ENCODE measurements around the gene CKS2.
"Not testable (repeated sequence)": the region's sequence is repeated elsewhere in the genome, so short reads cannot be mapped to it uniquely, and the experiment has no call there.

CKS2 gene

DNA sequence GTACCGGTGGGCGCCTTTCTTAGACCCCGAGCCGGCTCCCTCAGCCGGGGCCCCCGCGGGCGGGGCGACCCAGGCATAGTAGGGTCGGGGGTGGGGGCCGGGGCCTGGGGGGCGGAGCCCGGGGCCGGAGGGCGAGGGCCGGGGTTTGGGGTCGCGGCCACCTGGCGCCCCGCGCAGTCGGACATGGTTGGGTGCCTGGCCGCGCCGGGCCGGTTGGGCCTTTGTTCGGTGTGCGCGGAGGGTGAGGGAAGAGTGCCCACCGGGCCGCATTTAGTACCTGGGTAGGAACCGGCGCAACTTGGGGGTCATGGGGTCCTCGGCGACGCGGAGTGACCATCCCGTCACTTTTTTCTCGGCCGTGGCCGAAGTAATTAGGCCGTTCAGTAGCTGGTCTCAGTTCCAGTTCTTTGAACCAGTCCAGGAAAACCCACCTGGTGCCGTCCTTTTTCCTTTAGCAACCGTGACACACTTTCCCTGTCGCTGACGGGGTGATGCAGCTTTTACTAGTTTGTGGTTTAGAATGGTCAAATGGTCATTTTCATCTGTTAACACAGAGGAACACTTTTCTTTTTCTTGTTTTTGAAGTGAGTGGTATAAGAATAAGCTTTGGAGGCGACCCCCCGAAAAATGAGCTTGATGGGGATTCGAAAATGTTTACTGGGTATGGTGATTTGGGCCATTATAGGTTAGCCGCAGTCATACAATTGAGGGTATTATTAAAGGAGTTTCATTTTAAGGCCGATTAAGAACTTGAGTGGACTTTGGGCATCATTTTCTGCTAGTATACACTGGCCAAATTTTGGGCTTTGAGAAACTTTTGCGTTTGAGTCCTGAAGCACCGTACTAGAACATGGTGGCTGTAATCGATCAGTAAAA, 589 bp downstream of the CKS2 start:
- DNase-seq (ENCODE audit: low read depth), result no peak

GRCh38 chr9:89312222-89312571, 1.2 kb downstream of the CKS2 start:
- no peak for DNase-seq (ENCODE audit: low read depth)

GRCh38 chr9:89313842-89314241, 2.8 kb downstream of the CKS2 start:
- no peak for DNase-seq (ENCODE audit: low read depth)

DNA sequence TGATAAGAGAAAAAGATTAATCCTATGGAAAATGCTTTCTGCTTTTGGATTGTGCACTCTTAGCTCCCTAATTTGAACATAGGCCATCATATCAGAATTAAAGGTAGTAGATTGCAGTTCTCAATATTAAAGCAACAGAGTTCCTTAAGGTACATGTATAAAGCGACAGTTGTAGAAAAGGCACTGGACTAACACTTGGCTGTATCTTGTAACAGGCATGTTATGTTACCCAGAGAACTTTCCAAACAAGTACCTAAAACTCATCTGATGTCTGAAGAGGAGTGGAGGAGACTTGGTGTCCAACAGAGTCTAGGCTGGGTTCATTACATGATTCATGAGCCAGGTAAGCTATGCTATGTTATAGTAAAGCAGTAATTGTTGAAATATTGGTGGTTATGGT, 4.0 kb downstream of the CKS2 start:
- no peak for DNase-seq (ENCODE audit: low read depth)

DNA sequence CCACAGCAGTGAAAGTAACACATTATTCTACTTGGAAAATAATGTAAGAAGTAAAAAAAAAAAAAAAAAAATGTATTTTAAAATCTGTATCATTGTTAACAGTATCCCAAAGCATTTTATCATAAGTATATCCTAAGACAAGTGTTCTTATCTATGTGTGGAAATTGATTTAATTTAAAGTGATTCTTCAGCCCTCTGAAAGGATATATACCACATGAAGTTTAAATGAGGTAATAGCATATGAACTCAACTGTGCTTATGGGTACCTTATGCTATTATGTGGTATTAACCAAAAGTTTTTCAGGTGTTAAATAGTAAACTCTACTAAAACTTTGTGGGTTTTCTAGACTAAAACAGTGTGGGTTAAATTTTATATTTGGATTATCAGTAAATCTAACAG, 4.5 kb downstream of the CKS2 start:
- no peak for DNase-seq (ENCODE audit: low read depth)

DNA sequence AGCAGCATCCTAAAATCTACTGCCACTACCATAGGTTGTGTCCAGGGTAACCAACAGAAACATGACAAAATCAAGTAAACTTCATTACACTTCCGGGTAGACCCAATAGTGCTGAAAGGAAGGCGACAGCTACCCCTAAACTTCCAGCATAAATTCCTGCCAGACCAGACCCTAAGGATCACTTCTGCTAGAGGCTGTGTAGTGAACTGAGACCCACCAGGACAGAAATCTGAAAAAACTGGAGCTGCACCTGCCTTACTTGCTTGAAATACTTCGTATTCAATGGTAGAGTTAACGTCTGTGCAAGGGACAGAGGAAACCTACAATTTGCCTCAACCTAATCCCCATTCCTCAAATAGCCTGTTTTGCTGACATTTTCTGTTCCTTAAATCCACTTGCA, 6.3 kb downstream of the CKS2 start:
- no peak for DNase-seq (ENCODE audit: low read depth)

DNA sequence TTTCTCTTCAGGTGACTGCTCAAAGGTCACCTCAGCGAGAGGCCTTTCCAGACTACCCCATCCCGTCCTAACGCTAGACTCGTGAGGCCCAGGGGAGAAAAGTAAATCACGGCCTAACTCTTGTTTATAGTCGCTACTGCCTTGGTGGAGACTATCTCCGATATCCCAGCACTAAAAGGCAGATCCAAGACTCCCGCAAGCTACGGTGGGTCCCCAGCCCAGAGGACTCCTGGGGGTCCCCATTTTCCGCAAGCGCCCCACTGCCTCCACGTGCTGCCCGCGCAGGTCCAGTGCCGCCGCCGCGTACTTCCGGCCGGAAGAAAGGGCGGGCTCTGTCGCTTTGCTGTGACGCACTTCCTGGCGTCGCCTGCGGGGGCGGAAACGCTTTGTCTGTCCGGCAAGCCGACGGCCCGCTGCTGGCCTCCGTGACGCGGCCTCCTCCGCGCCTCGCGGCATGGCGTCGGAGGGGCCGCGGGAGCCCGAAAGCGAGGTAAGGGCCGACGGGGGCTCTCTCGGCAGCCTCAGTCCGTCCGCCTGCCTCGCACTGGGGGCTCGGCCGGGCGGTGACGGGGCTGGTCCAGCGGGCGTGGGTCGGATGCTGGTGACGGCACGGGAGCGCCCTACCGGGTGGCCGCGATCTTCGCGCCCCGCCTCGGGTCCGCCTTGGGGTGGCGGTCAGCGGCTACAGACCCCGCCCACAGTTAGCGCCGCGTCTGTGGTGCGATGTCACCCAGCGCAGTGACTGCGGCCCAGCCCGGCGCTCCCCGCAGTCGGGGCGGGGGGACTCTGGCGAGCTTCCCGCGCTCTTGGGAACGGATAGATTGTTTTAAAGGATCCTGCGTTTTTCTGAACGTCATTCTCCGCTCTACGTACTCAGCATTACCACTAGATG, 7.4 kb downstream of the CKS2 start, which contains the start of gene SECISBP2:
Gene SECISBP2, plus strand, starts transcription at position 378 of the 892 bp plus-strand sequence. Its CDS starts 77 bp downstream, at position 455.
- peak; percentile 96 for DNase-seq (ENCODE audit: low read depth)

- no peak for DNase-seq (ENCODE audit: low read depth)
These were observed 8.3 kb downstream of the CKS2 start for GRCh38 chr9:89319015-89319905.

GRCh38 chr9:89323390-89323789, 12.4 kb downstream of the CKS2 start:
- DNase-seq (ENCODE audit: low read depth), result no peak

DNA sequence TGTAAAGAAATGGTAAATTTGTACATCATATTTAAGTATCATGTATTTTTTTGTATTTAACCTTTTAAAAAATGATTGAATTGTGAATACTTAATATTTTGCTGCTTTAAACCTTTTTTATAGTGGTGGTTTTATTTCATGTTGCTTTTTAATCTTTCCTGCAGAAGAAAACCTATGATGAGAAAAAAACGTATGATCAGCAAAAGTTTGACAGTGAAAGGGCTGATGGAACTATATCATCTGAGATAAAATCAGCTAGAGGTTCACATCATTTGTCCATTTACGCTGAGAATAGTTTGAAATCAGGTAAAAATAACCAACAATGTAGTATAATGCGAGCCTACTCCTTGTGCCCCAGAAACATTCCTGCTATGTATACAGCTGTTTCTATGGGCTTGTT, 14.7 kb downstream of the CKS2 start:
- no peak for DNase-seq (ENCODE audit: low read depth)

DNA sequence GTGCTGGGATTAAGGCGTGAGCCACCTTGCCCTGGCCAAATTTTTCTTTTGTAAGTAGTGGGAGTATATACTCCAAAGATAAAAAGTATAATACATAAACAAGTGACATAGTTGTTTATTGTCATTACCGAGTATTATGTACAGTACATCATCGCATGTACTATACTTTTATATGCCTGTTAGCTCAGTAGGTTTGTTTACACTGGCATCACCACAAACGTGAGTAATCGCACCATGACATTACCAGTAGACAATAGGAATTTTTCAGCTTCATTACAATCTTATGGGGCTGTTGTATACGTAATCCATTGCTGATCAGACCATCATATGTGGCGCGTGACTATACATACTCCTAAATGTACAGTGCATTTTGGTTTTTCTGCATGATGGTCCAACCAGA, 17.1 kb downstream of the CKS2 start:
- no peak for DNase-seq (ENCODE audit: low read depth)

DNA sequence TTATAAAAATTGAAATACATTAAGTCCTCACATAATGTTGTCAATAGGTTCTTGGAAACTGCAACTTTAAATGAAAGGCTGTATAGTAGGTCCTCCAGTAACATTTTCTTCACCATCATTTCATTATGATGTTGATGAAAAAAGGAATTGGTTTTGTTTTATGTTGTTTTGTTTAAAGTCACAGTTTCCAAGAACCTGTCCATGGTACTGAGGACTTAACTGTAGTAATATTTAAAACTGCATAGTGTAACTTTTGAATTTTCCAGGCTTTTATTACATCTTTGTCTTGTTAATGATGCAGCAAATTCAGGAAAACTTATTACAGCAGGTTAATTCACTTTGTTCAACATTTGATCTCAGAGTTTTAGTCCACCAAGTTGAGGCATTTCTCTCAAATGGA, 18.9 kb downstream of the CKS2 start:
- no peak for DNase-seq (ENCODE audit: low read depth)

- DNase-seq (ENCODE audit: low read depth), result no peak
These were observed 19.5 kb downstream of the CKS2 start for GRCh38 chr9:89330513-89330912.

DNA sequence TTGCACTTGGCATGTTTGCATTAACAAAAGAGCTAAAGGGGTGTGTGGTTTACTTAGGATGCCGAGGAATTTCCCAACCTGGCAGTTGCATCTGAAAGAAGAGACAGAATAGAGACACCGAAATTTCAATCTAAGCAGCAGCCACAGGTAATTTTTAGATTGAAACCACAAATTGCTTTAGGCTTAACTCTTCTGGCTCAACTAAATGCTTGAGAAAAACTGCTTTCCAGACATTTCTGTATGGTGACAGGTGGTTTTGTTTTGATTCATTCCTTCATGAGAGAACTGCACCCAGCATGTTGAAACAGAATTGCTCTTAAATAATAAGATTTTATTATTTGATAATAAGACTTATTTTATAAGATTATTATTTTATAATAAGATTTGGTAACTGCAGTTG, 28.8 kb downstream of the CKS2 start:
- no peak for DNase-seq (ENCODE audit: low read depth)

DNA sequence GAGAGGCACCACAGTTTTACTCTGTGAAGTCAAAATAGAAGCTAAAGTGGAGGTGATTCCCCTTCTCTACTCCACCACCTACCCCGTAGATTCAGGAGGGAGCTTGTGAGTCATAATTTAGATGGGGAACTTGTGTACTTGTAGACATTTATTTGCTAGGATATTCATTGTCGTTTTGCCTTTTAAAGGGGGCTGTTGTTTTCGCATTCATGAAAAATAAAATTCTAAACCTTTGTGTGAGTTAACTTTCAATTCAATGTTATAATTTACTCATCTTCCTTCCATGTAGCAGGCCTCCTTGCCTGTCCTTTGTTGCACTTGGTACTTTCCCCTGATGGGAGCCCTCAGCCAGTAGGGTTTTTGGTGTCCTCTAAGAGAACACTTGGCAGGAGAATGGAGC, 29.3 kb downstream of the CKS2 start:
- DNase-seq (ENCODE audit: low read depth), result no peak

GRCh38 chr9:89342213-89342612, 31.2 kb downstream of the CKS2 start:
- no peak for DNase-seq (ENCODE audit: low read depth)

DNA sequence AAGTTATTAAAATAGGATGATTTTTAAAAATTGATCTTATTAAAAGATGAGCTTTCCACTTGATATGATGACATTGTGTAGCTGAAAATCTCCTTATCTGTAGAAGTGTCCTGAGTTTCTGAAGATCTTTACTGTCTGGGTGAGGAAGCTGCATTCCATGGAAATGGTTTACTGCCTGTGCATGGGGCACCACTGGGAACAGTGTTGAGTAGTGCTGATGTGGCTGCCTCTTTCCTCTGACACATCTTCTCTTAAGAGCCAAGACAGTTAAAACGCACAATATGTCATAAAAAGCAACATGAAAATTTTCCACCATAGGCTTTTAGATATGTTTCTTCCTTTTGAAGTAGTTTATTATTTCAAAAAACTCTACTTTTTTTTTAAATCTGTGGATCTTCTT, 32.0 kb downstream of the CKS2 start:
- no peak for DNase-seq (ENCODE audit: low read depth)

DNA sequence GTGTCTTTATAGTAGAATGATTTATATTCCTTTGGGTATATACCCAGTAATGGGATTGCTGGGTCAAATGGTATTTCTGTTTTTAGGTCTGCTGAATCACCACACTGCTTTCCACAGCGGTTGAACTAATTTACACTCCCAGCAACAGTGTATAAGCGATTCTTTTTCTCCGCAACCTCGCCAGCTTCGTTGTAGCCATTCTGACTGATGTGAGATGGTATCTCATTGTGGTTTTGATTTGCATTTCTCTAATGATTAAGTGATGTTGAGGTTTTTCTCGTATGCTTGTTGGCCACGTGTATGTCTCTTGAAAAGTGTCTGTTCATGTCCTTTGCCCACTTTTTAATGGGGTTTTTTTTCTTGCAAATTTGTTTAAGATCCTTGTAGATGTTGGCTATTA, 32.8 kb downstream of the CKS2 start:
- not testable (repeated sequence) for DNase-seq (ENCODE audit: low read depth)

- no peak for DNase-seq (ENCODE audit: low read depth)
These were observed 34.5 kb downstream of the CKS2 start for GRCh38 chr9:89345476-89345875.

GRCh38 chr9:89346696-89347095, 35.7 kb downstream of the CKS2 start:
- DNase-seq (ENCODE audit: low read depth), result no peak

DNA sequence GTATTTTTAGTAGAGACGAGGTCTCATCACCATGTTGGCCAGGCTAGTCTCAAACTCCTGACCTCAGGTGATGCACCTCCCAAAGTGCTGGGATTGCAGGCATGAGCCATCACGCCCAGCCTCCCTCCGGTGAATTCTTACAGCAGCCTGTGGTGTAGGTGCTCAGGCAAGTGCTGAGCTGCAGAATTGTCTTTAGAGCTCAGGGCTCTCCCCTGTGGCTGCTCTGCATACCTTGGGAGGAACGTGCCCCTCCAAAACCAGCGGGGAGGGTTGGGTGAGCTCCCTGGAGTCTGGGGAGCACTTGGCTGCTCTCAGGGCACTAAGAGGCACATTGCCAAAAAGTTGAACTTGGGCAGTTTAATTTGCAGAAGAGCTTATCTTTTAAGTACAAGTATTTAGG, 36.7 kb downstream of the CKS2 start:
- DNase-seq (ENCODE audit: low read depth), result no peak

DNA sequence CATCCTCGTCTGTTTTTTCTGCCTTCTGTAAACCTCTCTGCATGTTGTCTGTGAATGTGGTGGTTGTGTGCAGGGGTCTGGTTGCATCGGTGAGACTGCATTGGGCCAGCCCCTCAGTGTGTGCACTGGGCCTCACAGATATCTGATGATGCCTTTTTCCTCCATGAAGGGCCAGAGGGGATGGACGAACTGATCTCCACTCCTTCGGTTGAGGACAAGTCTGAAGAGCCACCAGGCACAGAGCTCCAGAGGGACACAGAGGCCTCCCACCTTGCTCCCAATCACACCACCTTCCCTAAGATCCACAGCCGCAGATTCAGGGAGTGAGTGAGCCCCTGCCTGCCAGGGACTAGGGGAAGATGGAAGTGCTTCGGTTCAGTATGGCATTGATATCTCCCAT, 38.6 kb downstream of the CKS2 start:
- DNase-seq (ENCODE audit: low read depth), result no peak

Measured in stimulated activated CD8-positive, alpha-beta memory T cell treated with anti-CD3 and anti-CD28 coated beads, Interleukin-15, amount 100 ng/mL, for 24 hours (primary cell).